Urothelium cell line (cell line): Measurements from ENCODE around the gene RXRB.

Experiments
- DNase-seq: peaks from one replicate; pipeline ENCODE4 v3.0.0; 2011; ENCODE audit warnings: low spot score, mixed read lengths
- FAIRE-seq: peaks from 2 replicates; lab custom pipeline; 2011; peaks lifted over from hg19 to GRCh38; lab: Jason Lieb, UNC

RXRB gene

DNA sequence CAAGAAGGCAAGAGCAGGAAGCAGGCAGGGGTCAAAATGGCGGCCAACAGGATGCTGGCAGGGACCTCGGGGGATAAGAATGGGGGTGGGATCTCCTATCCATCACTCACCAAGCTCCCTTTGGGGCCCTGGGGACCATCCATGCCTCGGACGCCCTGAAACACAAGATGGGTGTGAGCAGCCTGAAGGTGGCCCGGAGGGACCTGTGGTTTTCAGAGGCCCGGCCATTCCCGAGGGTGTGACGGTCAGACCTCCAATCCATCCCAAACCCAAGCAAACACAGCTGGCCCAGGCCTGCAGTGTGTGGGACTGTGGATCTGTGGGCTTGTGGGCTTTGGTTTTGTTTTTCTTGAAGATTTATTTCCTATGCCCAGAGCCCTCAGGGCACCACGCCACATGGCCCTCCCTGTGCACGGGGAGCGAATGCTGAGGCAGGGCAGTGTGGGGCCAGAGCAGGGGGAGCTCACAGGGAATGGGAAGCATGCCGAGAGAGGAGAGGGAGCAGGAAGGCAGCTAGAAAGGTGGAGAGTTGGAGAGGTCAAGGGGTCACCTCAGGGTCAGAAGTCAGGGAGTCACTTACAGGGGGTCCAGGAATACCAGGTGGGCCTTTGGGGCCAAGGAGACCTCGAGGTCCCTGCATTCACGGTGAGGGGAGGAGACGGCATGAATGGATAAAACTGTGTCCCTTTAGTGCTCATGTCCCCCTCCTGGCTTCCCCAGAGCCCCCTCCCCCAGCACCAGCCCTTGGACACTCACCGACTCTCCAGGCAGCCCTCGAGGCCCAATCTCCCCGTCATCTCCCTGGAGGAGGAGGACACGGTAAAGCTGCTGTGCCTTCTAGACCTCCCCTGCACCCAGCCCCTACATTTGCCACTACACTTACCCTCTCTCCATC lies 22.7 kb downstream of the RXRB start:
- DNase-seq (no peak), FAIRE-seq (no peak)

DNA sequence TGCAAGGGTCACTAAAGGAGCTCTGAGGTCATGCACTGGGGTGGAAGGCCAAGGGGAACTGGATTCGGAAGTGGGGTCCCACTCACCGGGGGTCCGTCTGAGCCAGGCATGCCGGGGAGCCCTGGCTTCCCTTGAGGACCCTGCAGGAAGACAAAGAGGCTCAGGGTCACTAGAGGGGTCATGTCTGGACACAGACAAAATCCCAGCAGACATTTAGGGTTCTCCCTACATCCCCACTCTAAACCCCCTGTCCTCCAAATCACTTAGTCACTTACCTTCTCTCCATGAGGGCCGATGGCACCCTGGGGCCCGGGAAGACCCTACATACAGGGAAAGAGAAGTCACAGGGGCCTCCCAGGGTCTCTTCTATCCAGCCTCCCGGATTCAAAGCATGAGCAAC lies 23.6 kb downstream of the RXRB start:
- FAIRE-seq (no peak), DNase-seq (no peak)

DNA sequence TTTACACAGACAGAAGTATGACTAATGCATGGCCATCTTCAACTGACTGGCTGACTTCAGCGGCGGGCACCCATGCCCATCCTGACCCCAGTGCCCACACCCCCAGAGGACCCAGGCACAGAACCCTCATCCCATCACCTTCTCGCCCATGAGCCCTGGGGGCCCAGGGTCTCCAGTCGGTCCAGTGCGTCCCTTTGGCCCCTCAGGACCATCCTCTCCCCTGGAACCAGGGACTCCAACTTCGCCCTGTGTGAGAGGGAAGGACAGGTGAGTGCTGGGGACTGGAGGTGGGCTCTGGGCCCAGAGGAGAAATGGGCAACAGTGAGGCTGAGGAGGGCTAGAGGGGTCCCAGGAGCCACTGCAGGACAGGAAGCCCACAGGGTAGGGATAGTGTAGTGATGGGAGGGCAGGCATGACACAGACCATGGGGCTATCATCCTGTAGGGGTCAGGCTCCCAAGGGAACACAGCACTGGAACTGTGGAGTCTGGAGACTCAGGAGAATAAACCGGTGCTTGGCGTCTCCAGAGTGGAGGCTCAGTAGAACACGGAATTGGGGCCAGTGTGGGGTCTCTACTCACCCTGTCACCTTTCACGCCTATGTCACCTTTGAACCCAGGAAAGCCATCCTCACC lies 24.9 kb downstream of the RXRB start:
- FAIRE-seq (no peak), DNase-seq (no peak)

DNA sequence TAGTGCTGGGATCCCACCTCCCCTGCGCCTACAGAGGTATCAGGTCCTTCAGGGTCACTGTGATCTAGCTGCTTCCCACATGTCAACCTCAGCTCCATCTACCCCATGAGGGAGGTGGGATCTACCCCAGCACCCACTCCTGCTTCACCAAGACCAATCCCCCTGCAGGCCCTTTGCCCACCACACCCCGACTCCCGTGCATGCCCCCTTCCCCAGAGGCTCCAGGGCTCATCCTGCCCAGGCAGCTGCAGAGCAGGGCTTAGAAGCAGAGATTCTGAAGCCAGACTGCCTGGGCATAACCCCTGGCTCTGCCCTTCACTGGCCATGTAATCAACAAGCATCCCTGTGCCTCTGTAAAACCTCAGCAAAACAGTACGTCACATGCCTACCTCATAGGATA lies 25.7 kb downstream of the RXRB start:
- FAIRE-seq: no peak

DNA sequence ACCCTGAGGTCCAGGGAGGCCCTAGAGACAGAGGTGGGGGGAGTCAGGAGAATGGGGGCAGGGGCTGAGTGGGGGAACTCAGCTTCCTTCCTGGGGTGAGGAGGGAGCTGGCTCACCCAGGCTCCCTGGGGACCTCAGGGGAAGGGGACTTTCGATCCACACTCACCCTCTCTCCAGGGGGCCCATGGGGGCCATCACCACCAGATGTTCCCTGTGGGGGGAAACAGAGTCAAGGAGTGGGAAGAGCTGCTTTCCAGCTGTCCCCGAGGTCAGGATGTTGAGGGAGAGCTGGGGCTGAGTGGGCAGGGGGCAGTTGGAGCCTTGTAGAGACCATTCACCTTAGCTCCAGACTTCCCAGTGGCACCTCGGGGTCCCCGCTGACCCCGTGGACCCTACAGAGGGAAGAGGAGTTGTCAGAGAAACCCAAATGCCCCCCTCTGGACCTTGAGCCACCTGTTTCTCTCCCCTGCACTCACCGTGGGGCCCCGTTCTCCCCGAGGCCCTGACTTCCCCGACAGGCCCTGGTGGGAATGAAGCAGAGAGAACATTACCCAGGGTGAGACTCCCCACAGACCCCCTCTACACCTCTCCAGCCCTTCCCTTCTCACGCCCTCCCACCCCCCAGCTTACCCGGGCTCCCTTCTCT lies 26.8 kb downstream of the RXRB start:
- DNase-seq (no peak), FAIRE-seq (no peak)

More for the DNA sequence above, 25.7 kb downstream of the RXRB start:
- DNase-seq: no peak

DNA sequence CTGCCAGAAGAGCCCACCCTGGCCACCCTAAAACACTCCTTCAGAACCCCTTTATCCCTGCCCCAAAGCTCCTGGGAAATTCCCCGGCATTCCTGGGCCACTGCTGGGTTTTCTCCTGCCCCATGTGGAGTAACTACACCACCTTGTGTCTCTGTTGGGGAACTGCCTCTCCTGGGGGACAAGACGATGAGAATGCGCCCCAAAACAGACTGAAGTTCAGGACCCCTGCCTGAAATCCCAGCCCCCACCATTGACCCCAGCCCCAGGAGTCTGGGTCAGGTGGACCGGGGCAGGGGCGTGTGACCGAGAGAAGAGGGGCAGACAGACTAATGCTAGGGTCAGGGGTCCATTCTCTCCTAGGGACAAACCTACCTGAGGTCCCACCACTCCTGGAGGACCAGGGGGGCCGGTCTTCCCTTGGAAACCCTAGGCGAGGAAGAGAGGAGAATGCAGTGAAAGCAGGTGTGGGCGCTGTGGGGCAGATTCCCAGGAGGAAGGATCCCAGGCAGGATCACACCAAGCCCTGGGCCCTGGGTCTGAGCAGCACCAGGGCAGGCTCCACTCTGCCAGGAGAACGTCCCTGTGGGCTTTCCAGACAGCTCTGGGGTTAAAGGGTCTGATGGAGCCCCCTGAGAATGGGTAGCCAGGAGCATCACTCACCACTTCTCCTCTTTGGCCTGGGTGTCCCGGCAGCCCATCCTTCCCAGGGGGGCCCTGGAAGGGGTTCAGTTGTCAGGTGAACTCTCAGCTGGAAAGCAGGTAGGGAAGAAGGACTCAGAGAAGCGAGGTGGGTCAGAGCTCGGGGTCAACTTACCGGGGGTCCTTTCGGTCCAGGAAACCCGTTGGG lies 27.6 kb downstream of the RXRB start:
- DNase-seq (peak; percentile 44), FAIRE-seq (no peak)

DNA sequence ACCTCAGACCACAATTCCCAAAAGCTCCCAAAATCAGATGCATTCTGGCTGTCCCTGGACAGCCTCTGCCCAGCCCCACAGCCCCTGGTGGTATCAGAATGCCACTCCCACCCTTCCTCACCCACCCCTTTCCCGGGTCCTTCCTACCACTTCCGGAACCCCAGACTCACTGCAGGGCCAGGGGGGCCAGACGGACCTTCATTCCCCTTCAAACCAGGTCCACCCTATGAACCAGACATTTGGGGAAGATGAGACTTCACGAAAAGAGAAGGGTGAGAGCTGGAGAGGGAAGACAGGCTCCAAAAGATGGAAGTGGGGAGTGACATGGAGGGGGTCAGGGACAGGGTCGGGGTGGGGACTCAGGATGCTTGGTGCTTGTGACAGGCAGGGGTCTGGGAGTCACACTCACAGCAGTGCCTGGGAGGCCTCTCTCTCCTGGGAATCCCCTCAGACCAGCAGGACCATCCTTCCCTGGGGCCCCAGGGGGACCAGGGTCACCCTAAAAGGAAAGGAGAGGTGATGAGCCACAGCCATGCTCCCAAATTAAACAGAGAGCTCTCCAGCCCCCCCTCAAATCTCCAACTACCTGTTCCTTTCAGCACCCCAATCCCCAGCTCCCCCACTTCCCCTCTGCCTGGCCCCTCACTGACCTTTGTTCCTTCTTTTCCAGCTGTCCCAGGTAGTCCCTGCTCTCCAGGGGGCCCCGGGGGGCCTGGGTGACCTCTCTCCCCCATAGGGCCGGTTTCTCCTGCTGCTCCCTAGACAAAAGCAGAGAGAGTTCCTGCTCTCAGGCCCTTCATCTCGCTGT lies 28.4 kb downstream of the RXRB start:
- FAIRE-seq (no peak), DNase-seq (no peak)

DNA sequence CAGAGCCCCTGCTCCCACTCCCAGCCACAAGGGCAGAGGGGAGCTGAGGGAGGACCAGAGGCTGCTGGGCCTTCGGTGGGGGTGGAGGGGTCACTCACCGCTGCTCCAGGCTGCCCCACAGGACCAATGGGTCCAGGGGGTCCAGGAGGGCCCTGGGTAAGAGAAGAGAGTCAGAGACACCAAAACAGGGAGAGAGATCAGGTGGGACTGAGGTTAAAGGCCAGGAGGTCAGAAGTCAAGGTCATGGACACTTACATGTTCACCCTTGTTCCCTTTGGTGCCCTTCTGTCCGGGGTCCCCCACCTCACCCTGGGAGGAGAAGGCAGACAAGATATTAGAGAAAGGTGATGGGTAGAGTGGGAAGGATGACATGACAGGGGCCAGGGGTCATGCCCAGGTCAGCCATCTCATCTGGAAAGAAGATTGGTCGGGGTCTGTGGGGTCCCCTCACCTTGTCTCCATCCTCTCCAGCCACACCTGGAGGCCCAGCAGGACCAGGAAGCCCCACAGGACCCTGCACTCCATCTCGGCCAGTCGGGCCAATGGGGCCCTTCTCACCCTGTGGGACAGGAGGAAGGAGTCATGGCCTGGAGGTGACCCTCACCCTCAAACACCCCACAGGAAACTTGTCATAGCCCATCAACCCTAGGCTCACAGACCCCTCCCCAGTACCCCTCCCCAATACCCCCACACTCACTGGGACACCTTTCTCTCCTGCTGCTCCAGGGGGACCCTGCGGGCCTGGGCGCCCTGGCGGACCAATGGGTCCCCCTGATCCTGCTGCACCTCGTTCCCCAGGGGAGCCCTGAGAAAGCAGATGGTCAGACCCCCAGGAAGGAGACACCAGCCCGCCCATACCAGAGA lies 29.2 kb downstream of the RXRB start:
- no peak for DNase-seq
- no peak for FAIRE-seq

DNA sequence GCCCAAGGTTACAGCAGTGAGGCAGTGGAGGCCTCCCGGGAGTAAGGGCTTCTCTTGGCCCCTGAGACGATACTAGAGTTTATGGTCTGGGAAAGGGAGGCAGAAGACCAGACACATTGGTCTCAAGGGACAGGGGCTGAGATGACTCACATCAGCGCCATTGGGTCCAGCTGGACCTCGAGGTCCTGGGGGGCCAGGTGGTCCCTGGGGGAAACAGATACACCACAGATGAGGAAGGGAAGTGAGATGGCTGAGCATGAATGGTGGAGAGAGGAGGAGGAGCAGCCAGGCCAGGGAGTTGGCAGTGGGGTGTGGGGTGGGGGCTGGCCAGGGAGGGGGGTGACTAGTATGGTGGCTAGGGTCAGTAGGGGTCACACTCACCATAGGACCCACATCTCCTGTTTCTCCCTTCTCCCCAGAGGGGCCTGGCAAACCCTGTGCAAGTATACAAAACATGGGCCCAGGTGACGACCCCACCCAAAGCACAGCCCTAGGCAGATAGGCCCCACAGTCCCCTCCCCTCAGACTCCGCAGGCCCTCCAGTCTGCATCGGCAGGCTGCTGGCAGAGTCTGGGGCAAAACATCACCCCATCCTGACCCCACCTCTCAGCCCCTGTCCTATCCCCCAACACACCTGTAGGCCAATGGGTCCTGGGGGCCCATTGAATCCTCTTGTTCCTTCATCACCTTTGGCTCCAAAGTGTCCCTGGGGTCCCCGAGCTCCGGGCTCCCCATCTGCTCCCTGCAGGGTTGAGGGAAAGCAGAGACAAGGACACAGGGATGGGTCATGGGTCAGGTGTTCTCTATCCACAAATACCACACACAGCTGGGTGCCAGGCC lies 30.1 kb downstream of the RXRB start:
- DNase-seq (no peak), FAIRE-seq (no peak)

DNA sequence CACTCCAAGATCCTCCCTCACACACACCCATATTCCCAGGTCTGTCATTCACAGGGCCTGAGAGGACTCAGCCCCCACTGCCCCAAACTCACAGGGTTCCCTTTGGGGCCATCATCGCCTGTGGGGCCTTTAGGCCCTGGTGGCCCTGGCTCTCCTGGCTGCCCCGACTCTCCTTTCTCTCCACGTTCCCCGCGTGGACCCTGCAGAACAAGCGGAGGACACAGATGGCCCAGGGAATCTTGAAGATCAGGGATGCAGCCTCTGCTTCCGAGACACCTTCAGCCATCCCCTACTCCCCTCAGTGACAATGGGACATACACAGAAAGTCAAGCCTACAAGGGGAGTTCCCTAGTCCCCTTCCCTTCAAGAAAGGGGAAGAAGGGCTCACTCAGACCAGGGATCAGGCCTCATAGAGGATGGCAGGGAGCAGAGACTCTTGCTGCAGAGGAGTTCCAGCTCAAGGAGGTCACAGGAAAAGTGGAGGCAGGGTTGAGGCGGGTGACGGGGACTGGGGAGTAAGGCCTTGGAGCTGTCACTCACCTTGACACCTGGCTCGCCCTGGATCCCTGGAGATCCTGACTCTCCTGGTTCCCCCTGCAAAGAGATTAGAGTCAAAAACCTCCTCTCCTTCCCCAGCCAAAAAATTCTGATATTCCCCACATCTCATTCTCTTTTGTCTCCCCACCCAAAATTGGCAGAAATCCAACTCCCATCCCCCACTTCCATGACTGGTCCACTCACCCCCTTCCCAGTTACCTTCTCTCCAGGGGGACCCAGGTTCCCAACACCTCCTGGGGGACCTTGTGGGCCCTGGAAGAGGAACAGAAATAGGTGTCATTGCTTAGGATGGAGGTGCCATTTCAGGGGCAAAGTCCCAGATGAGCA lies 30.9 kb downstream of the RXRB start:
- DNase-seq (no peak), FAIRE-seq (no peak)

DNA sequence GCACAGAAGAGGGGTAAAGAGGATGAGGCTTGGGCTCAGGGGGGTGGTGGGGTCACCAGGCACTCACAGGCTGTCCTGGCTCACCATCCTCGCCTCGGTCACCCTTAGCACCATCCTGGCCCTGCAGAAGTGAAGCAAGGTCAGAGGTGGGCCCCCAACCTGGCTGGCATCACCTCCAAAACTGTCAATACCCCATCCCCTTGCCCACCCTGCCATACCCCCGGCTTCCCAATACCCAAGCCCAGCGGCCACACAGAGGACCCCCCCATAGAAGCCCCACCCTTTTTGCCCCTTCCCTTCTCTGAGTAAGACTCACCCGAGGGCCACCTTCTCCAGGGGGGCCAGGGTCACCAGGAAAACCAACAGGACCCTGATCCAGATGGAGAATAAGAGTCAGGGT lies 31.8 kb downstream of the RXRB start:
- FAIRE-seq (no peak), DNase-seq (no peak)

DNA sequence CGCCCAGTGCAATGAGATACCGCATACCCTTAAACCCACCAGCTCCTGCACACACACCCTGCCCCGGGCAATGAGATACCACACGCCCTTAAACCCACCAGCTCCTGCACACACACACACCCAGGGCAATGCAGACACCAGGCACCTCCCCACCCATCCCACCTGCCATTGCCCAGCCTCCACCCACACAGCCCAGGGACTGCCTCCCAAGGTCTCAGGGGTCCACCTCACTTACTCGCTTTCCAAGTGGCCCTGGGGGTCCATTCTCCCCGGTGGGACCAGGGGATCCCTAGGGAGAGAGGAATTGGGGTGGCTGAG lies 32.2 kb downstream of the RXRB start:
- DNase-seq (no peak), FAIRE-seq (no peak)

DNA sequence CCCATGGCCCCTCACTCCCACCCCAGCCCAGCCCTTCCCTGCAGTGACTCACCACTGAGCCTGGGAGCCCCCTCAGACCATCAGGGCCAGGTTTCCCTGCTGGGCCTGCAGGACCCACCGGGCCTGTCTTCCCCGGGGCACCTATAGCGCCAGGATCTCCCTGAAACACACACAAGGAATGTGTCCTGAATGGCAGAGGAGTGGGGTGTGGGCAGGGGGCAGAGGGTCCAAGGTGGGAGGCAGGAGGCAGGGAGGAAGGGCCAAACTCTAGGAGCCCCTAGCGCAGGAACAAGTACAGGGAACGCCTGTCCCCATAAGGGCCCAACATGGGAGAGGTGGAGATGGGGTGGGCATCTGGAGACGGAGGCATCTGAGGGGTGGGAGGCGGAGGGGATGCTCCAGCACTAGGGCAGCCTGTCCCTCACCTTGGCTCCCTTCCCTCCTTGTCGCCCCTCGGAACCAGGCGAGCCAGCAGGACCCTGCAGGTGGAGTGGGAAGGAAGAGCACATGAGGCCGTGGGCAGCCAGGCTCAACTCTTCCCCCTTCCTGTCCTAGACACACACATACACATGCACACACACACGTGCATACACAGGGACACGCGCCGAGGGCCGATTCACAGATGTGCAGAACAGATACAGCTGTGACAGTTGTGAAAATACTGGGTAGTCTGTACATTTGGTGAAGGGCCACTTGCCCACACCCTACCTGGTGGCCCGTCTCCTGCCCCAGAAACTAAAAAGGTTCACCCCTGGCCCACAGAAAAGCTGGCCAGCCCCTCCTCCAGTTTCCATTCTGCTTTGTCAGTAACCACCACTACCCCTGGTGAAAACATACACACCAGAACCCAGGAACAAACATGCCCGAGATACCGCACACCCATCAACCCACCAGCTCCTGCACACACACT lies 32.8 kb downstream of the RXRB start:
- FAIRE-seq: no peak
- DNase-seq: no peak

DNA sequence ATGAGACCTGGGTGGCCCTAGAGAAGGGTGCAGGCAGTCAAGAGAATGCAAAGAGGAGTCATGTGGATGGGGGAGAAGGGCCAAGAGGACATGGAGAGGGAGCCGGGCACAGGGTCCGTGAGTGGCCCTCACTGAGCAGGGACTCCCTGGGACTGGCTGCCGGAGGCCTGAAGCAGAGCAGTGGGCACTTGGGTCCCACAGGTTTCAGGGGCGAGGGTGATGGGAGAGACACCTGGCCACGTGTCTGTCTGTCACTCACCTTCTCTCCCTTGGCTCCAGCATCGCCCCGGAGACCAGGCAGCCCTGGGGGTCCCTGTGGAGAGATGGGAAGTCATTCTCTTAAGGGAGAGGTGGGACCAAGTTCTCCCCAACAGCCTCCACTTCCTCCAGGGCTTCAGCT lies 33.7 kb downstream of the RXRB start:
- no peak for DNase-seq
- FAIRE-seq: no peak

DNA sequence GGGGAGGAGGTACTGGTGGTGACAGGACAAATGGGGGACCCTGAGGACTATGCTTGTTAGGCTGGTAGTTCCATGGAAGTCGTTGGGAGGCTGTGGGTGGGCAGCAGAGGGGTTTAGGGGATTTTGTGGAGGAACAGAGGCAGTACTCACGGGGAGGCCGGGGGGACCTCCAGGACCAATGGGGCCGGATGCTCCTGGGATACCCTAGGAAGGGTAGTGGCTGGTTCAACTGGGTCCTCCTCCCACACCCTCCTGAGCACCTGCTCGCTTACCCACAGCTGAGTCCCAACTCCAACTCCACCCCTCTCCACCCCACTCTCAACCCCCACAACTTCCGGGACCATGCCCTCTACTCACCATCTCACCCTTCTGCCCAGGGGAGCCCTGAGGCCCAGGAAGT lies 34.1 kb downstream of the RXRB start:
- FAIRE-seq (no peak), DNase-seq (no peak)

DNA sequence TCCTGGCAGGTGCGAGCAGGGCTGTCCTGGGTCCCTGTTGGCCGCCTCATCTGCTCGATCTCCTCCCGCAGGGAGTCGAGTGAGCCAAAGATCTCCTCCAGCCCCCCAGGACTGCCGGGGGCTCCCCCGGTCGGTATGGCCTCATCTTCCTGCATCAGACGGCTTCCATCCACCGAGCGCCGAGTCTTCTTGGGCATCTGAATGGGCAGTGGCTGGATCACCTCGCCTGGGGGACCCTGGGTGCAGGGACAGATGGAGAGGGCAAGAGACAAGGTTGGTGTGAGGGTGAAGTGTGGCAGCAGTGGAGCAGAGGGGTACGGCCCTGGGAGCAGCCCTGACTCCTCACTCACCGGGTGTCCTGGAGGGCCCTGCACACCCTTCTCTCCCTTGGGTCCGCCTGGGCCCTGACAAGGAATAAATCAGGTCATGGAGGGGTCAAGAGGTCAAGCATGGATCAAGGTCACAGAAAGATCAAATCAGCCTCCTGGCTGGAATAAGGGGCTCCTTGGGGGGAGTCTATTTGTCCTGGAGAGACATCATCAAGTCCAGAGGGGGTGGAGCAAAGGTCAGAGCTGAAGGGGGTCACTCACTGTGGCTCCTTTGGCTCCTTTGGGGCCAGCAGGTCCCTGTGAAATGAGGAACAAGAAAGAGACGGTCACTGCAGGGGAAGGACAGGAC lies 34.7 kb downstream of the RXRB start:
- no peak for DNase-seq
- FAIRE-seq: no peak
